ENCODE results near the gene PDIA2.

DNA sequence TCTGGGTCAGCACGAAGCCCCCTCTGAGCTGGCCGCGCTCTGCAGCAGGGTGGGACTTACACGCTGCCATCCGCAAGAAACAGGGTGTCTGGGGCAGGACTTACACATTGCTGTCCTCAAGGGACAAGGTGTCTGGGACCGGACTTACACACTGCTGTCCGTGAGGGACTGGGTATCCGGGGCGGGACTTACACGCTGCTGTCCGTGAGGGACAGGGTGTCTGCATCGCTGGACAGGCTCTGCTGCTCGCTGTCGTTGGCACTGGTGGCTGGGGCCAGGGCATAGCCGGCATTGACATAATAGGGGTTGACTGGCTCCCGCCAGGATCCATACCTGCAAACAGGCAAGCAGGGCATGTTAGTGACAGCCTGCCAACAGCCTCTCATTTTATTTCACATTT is 31.4 kb downstream of the PDIA2 start:
- TF ChIP-seq, protein P1, sequence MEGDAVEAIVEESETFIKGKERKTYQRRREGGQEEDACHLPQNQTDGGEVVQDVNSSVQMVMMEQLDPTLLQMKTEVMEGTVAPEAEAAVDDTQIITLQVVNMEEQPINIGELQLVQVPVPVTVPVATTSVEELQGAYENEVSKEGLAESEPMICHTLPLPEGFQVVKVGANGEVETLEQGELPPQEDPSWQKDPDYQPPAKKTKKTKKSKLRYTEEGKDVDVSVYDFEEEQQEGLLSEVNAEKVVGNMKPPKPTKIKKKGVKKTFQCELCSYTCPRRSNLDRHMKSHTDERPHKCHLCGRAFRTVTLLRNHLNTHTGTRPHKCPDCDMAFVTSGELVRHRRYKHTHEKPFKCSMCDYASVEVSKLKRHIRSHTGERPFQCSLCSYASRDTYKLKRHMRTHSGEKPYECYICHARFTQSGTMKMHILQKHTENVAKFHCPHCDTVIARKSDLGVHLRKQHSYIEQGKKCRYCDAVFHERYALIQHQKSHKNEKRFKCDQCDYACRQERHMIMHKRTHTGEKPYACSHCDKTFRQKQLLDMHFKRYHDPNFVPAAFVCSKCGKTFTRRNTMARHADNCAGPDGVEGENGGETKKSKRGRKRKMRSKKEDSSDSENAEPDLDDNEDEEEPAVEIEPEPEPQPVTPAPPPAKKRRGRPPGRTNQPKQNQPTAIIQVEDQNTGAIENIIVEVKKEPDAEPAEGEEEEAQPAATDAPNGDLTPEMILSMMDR (IDR thresholded peaks at IDR 0.05) = no peak
- TF ChIP-seq POLR2A (IDR thresholded peaks at IDR 0.05) = no peak
